HG03025 (cell line): ENCODE data around the gene ANKFY1.

Experiments
- ATAC-seq: cut with Tn5 transposase; IDR thresholded peaks from one replicate; pipeline ENCODE4 v1.9.1; 2021; ENCODE audit warnings: mild to moderate bottlenecking, moderate library complexity; ENCODE audit not compliant: unreplicated experiment, low FRiP score

Gene ANKFY1

DNA sequence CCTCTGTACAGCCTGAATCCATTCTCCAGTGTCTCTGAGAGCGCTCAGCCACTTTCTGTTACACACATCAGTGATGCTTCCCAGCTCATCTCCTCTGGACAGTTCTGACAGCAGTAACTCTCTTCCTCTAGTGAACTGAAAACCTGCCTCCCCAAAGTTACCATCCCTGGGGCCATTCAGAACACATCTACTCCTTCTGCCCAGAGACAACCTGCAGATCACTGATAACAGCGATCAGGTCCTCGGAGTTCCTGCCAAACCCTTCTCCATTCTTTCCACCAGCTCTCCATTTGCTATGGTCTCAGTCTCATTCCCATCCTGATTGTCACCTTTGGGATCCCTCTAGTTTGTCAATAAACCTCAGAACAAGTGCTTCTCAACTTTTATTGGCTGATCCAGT is 128.3 kb downstream of the ANKFY1 start:
- ATAC-seq, result no peak

DNA sequence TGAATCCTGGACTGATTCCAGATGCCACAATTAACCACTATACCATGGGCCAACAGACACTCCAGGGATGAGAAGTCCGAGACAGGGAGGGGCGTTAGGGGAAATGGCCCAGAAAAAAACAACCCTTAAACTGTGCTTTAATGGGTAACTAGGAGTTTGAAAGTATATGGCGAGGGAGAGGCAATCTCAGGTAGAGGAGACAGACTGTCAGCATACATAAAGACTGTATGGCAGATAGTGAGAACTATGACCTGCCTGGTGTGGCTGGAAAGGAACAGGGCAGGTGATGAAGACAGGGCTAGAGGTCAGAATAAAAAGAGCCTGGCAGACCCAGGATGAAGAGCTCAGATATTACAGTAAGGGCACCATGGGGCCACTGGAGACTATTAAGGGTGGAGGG is 129.1 kb downstream of the ANKFY1 start:
- ATAC-seq, result no peak

DNA sequence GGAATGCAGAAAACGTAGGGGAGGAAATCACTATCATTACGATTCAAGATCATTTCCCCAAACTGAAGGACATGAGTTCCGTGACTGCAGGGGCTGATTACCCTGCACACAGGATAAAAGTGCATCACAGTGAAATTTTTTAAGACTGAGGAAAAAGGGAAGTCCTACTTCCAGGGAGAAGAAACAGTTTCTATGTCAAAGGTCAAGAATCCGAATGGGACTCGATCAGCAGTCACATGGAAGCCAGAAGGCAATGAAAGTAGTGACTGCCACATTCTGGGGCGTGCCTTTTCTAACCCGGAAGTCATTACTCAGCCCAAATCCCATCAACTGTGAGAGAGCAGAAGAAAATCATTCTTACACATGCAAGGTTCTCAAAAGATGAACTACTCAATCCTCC is 133.1 kb downstream of the ANKFY1 start:
- ATAC-seq, result no peak

DNA sequence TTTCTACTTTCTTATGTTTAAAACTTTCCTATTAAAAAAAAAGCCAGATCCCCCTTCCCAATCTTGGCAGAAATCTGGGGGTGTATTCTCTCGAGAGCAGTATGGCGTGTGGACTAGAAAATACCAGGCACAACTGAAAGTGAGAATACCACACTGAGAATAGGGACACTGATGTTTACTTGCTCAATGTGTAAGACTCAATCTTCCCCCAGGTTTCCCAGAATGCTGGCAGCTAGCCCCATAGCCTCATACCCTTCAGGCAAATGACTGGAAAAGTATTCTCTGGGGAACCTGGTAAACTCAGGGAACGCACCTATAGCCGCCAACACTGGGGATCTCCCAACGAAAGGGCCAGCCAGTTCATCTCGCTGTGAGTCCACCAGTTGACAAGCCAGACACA is 136.2 kb downstream of the ANKFY1 start:
- ATAC-seq, result no peak

DNA sequence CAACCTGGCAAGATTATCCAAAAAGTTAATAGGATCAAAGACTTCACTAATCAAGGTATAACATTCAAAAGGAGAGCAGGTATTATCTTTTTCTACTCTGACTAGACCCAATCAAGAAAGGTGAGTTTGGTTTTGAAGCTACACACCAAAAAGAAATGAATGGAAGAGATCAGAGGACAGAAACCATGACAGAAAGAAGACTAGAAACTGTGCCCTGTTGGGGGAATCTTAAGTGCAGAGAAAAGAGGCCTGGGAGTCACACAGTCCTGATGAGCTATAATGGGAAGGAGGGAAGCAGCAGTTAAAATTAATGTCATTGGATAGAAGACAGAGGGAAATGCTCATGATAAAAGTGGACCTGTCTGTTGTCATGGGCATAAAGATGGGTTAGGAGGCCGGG is 138.2 kb downstream of the ANKFY1 start:
- ATAC-seq, result no peak

DNA sequence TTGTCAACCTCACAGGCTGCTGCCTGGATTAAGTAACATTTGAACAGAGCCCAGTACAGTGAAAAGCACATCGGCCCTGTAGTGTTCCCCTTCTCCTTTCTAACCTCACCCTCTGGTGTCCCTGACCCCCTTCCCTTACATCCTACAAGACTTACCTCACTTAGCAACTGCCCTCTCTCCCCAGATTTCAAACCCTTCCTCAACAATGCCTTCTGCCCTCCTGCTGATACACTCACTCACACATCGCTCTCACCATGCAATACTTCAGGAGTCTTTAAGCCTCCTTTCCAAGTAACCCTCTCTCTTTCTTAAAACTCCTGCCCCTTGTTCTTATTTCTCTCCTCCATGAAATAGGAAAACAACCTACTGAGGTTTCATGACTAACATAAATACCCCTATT is 138.8 kb downstream of the ANKFY1 start:
- no peak for ATAC-seq

DNA sequence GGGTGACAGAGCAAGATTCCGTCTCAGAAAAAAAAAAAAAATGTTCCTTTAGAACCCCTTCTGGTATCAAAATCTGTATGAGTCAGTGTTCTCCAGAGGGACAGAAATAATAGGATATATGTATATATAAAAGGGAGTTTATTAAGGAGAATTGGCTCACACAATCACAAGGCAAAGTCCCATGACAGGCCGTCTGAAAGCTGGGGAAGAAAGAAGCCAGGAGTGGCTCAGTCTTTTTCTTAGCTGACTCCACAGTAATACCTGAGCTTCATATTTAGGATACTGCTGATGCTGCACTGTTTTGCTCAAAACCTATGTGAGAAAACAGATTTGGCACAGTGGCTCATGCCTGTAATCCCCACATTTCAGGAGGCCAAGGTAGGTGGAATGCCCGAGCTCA is 143.4 kb downstream of the ANKFY1 start:
- ATAC-seq, result no peak

DNA sequence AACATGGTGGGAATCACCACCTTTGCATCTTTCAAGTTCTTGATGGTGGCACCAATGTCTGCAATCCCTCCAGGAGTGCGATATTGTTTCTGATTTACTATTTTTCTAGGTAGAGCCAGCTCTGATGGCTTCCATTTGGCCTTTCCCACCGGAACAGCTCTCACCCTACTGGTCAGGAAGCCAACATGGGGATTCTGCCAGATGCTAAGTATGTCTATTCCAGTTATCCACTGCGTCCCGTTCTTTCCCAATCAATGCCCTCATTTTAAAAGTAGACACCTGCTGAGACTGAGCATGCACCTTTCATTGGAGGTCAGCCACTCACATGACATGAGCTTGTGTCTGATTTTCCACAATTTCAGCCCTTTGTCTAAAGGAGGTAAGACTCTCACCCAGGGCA is 144.5 kb downstream of the ANKFY1 start:
- no peak for ATAC-seq

DNA sequence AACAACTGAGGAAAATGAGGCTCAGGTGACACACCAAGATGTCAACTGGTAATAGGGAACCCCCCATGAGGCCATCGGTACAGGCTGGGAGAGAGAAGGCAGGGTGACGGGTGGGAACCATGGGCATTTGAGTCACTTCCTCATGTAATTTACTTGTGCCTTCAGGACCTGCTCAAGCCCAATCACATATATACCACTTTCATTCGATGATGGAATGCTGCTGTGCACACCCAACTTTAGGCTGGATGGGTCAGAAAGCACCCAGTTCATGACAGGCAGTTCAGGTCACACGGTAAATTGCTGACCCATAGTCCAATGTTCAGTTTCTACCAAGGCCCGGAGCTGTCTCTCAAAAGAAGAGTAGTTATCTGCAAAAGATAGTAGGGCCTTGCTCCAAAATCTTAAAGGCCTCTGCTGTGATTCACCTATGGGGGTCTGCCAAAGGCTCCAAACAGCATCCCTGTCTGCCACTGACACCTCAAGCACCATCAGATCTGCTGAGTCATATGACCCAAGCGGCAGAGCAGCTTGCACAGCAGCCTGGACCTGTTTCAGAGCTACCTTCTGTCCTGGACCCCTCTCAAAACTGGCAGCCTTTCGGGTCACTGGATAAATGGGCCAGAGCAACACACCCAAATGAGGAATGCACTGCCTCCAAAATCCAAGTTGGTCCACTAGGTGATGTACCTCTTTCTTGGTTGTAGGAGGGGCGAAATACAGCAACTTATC is 145.6 kb downstream of the ANKFY1 start:
- no peak for ATAC-seq

DNA sequence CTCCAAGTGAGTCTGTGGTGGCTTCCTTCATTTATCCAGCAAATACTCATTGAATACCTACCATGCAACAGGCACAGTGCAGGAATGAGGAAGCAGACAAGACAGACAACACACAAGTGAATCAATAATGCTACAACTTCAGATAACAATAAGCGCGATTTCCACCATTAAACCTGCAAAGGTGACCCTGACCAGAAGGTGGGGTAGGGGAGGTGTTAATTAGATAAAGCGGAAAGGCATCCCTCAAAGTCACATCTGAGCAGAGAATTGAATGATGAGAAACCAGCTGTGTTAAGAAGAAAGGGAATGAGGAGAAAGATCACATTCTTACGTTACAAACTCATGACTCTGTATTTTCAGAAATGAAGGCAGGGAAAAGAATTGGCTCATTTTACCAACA is 147.3 kb downstream of the ANKFY1 start:
- ATAC-seq, result no peak
